ENCODE results near the gene PDP2.
"Not testable (repeated sequence)": the region's sequence is repeated elsewhere in the genome, so short reads cannot be mapped to it uniquely, and the experiment has no call there.

PDP2 gene

DNA sequence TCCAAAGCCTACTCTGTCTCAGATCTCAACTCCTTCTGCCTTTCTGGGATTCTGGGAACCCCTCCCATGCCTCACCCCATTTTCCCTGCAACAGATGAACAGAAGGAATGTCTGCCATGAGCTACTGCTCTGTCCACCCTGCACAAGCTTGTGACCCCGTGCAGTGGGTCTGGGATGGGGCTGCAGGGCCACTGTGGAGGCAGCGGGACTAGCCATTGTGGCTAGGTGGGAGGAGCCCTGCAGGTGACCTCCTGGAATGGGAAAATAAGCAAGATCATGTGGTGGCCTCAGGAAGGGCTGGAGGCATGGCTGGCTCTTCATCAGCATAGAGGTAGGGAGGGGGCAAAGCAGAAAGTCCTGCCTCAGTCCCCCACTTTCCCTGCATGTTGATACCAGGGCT, 13.7 kb downstream of the PDP2 start:
- CTCF ChIA-PET: interaction anchor here (1.3 to 8.4 kb wide), 12 partner anchors 7 to 304 kb away, joined by 3 to 115 read pairs (median 9); partner anchors contain the start of genes PDP2 and RRAD
- TF ChIP-seq, protein P1, sequence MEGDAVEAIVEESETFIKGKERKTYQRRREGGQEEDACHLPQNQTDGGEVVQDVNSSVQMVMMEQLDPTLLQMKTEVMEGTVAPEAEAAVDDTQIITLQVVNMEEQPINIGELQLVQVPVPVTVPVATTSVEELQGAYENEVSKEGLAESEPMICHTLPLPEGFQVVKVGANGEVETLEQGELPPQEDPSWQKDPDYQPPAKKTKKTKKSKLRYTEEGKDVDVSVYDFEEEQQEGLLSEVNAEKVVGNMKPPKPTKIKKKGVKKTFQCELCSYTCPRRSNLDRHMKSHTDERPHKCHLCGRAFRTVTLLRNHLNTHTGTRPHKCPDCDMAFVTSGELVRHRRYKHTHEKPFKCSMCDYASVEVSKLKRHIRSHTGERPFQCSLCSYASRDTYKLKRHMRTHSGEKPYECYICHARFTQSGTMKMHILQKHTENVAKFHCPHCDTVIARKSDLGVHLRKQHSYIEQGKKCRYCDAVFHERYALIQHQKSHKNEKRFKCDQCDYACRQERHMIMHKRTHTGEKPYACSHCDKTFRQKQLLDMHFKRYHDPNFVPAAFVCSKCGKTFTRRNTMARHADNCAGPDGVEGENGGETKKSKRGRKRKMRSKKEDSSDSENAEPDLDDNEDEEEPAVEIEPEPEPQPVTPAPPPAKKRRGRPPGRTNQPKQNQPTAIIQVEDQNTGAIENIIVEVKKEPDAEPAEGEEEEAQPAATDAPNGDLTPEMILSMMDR (IDR thresholded peaks at IDR 0.05; ENCODE audit: control extremely low read depth, extremely low read depth, low read depth, missing control alignments): no peak
- no peak for DNase-seq (ENCODE audit: extremely low spot score)
- POLR2A ChIA-PET: no interaction called here

DNA sequence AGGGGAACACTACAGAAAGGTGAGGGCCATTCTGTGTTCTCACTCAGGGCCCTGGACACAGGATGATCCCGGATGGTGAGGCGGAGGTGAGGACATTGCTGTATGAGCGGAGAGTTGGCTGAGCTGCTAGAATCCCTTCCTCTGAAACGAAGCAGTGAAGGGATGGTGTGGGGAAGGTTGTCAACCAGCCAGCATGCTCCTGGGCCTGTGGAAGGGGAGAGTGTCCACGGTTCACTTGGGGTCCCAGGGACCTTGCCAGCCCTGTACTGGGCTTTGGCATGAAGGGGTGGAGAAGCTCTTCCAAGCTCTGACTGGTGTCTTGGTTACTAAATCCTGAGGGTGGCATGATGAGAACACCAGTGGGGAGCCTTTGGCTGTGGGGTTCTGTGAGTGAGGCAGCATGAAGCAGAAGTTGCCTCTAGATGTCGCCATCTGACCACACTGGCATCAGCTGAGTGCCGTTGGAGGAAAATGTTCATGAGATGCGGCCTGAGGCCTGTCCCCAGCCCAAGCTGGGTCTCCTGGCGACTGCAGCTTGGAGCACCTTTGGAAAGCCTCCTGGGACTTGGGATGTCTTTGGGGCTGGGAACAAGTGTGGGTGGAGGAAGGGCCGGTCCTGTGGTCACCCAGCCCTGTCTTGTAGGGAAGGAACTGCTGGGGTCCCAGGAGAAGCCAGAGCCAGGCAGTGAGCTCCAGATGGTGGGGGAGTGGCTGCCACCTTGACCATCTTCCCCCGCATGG, 14.8 kb downstream of the PDP2 start:
- TF ChIP-seq, protein P1 (IDR thresholded peaks at IDR 0.05; ENCODE audit: control extremely low read depth, extremely low read depth, low read depth, missing control alignments): peak; percentile 87
- peak; percentile 78 for DNase-seq (ENCODE audit: extremely low spot score)
- ChIA-PET POLR2A (no interaction called here), CTCF (interaction anchor here (0.7 to 8.4 kb wide), 36 partner anchors 8 to 490 kb away, joined by 3 to 115 read pairs (median 5); partner anchors contain the start of genes CDH16, NAE1, PDP2 and RRAD)

DNA sequence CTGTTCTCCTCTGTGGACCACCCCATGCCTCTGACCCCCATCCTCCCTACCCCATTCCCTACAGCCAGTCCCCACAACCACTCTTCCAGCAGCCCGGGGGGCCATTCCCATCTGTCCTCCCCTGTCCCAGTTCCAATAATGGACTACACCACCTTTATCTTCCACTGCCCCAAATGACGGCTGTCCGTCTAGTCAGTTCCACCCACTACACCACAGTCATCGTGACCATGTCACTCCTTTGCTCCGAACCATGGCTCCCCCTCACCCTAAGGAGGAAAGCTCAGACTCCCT, 15.3 kb downstream of the PDP2 start:
- DNase-seq (ENCODE audit: extremely low spot score): no peak
- TF ChIP-seq, protein P1 (IDR thresholded peaks at IDR 0.05; ENCODE audit: control extremely low read depth, extremely low read depth, low read depth, missing control alignments): no peak
- CTCF ChIA-PET: interaction anchor here (0.7 to 8.4 kb wide), 36 partner anchors 9 to 490 kb away, joined by 3 to 115 read pairs (median 5); partner anchors contain the start of genes CDH16, NAE1, PDP2 and RRAD
- POLR2A ChIA-PET: no interaction called here

DNA sequence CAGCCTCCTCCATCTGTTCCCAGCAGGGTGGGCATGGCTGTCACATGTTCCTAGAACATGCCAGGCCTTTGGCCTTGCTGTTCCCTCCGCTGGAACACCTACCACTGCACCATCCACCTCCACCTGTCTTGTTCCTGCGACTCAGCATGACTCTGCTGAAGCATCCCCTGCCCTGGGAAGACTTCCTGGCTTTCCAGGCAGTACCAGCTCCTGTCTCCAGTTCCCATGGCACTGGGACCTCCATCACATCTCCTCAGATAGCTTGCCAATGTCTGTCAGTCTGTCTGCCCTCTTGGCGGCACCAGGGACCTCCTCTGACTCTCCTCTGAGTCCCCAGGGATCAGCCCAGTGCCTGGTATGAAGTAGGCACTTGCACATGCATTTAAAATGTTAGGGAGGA, 15.7 kb downstream of the PDP2 start:
- POLR2A ChIA-PET: no interaction called here
- no peak for DNase-seq (ENCODE audit: extremely low spot score)
- TF ChIP-seq, protein P1 (IDR thresholded peaks at IDR 0.05; ENCODE audit: control extremely low read depth, extremely low read depth, low read depth, missing control alignments): no peak
- CTCF ChIA-PET: interaction anchor here (0.8 to 8.4 kb wide), 28 partner anchors 9 to 329 kb away, joined by 3 to 115 read pairs (median 6); partner anchors contain the start of genes CDH16, PDP2 and RRAD

DNA sequence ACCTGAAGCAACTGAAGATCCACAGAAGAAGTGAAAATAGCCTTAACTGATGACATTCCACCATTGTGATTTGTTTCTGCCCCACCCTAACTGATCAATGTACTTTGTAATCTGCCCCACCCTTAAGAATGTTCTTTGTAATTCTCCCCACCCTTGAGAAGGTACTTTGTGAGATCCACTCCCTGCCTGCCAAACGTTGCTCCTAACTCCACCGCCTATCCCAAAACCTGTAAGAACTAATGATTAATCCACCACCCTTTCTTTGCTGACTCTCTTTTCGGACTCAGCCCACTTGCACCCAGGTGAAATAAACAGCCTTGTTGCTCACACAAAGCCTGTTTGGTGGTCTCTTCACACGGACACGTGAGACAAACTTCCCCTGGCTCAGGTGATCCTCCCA, 16.4 kb downstream of the PDP2 start:
- POLR2A ChIA-PET; DNase-seq (ENCODE audit: extremely low spot score): not testable (repeated sequence)
- CTCF ChIA-PET: interaction anchor here (1.0 to 8.4 kb wide), 18 partner anchors 10 to 289 kb away, joined by 3 to 115 read pairs (median 7); partner anchors contain the start of genes CDH16, PDP2 and RRAD

DNA sequence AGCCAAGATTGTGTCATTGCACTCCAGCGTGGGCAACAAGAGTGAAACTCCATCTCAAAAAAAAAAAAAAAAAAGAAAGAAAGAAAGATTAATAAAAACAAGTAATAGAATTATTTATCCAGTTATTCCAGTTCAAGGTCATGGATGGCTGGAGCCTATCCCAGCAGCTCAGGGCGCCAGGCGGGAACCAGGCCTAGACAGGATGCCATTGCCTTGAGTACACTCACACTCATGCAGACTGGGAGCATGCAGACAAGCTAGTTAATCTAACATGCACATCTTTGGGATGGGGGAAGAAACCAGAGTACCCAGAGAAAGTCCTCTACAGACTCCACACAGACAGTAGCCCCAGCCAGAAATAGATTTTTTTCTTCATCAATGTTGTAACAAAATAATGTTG, 17.9 kb downstream of the PDP2 start:
- ChIA-PET POLR2A (no interaction called here), CTCF (interaction anchor here (1.6 to 8.4 kb wide), 2 partner anchors 20 to 28 kb away, joined by 5 to 115 read pairs; partner anchors contain the start of genes CDH16 and RRAD)
- TF ChIP-seq, protein P1 (IDR thresholded peaks at IDR 0.05; ENCODE audit: control extremely low read depth, extremely low read depth, low read depth, missing control alignments): no peak
- no peak for DNase-seq (ENCODE audit: extremely low spot score)

DNA sequence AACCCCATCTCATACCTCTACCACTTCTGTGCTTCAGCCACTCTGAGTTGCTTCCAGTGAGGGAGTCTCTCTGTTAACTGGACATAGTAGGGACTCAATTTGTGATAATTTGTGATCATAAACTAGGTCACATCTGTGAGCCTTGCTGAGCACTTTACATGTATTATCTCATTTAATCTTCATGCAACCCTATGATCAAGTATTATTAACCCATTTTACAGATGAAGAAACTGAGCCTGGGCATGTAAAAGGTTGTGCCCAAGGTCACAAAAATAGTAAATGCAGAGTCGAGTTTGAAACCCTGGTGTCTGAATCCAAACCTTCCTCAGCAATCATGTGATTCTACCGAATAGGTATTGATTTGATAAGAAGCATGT, 18.6 kb downstream of the PDP2 start:
- ChIA-PET POLR2A (no interaction called here), CTCF (interaction anchor here (8.4 kb wide), 1 partner anchor 27 kb away, joined by 115 read pairs; the partner anchor contains the start of gene RRAD)
- TF ChIP-seq, protein P1 (IDR thresholded peaks at IDR 0.05; ENCODE audit: control extremely low read depth, extremely low read depth, low read depth, missing control alignments): no peak

More for the DNA sequence above, 18.6 kb downstream of the PDP2 start:
- no peak for DNase-seq (ENCODE audit: extremely low spot score)

All from GM10248 (cell line).